WTC11 (cell line): ENCODE results near the gene ANKIB1. TPM values are rescaled to one million over a fixed set of nuclear protein-coding genes. Genes with fewer than 3 reads are reported as not detected.

ENCODE experiments used
- ATAC-seq: fragments of 200-7000 bp; cut with Tn5 transposase; 2 replicates; pipeline ENCODE4 v1.10.0; 2021; ENCODE audit warnings: mild to moderate bottlenecking, moderate library complexity
- CTCF ChIA-PET: fragments of 300-600 bp; sonication (Branson Sonifier 250); formaldehyde crosslinking; loops from one replicate; lab custom pipeline; 2021; ENCODE audit warnings: antibody characterized with exemption; lab: Charles Lee
- POLR2A ChIA-PET: fragments of 350-600 bp; sonication (Branson Sonifier 250); formaldehyde crosslinking; loops from one replicate; lab custom pipeline; 2021; ENCODE audit warnings: antibody characterized with exemption; lab: Charles Lee
- DNase-seq: peaks from one replicate; pipeline ENCODE4 v3.0.0; 2021; ENCODE audit warnings: low spot score
- H3K27ac Mint-ChIP-seq: 2 replicates; pipeline ENCODE4 v1.8.0; 2021; ENCODE audit warnings: mixed read lengths
- H3K27me3 Mint-ChIP-seq: 2 replicates; pipeline ENCODE4 v1.8.0; 2021; ENCODE audit warnings: low read depth, mild to moderate bottlenecking, moderate library complexity, mixed read lengths
- H3K36me3 Mint-ChIP-seq: 2 replicates; pipeline ENCODE4 v1.8.0; 2021; ENCODE audit warnings: mixed read lengths
- H3K4me1 Mint-ChIP-seq: 2 replicates; pipeline ENCODE4 v1.8.0; 2022; ENCODE audit warnings: mixed read lengths
- H3K4me3 Mint-ChIP-seq: 2 replicates; pipeline ENCODE4 v1.8.0; 2021; ENCODE audit warnings: mild to moderate bottlenecking, moderate library complexity, mixed read lengths
- H3K9me3 Mint-ChIP-seq: 2 replicates; pipeline ENCODE4 v1.8.0; 2021; ENCODE audit warnings: mixed read lengths
- ATF3 ChIP-seq: sonication (generic); formaldehyde crosslinking; conservative IDR thresholded peaks from 2 replicates; pipeline ENCODE4 v1.8.1; 2022; ENCODE audit warnings: mild to moderate bottlenecking, missing genetic modification reagents
- CBFB ChIP-seq: sonication (generic); formaldehyde crosslinking; IDR thresholded peaks from 2 replicates; pipeline ENCODE4 v1.8.1; 2022; ENCODE audit warnings: mild to moderate bottlenecking, low read depth, missing genetic modification reagents
- CDX4 ChIP-seq: fragments of 250-450 bp; sonication (Bioruptor Pico); IDR thresholded peaks from 2 replicates; pipeline ENCODE4 v1.9.0; 2021; ENCODE audit warnings: moderate library complexity, mild to moderate bottlenecking, inconsistent platforms, borderline replicate concordance
- E2F5 ChIP-seq: sonication (generic); formaldehyde crosslinking; IDR thresholded peaks from 2 replicates; pipeline ENCODE4 v1.8.1; 2022; ENCODE audit warnings: mild to moderate bottlenecking, moderate library complexity, missing genetic modification reagents
- GABPB1 ChIP-seq: sonication (generic); formaldehyde crosslinking; IDR thresholded peaks from 2 replicates; pipeline ENCODE4 v1.8.1; 2023; ENCODE audit warnings: mild to moderate bottlenecking, missing genetic modification reagents
- JUN ChIP-seq: sonication (generic); formaldehyde crosslinking; IDR thresholded peaks from 2 replicates; pipeline ENCODE4 v1.8.0; 2023; ENCODE audit warnings: mild to moderate bottlenecking, missing genetic modification reagents
- KAT7 ChIP-seq: sonication (generic); formaldehyde crosslinking; IDR thresholded peaks from 2 replicates; pipeline ENCODE4 v1.8.1; 2023; ENCODE audit warnings: missing genetic modification reagents, mild to moderate bottlenecking, borderline replicate concordance
- NFATC4 ChIP-seq: fragments of 250-450 bp; sonication (Bioruptor Pico); IDR thresholded peaks from 2 replicates; pipeline ENCODE4 v1.9.0; 2021; ENCODE audit warnings: mild to moderate bottlenecking
- NFE2L1 ChIP-seq: sonication (generic); formaldehyde crosslinking; IDR thresholded peaks from 2 replicates; pipeline ENCODE4 v1.8.1; 2023; ENCODE audit warnings: missing genetic modification reagents
- NR3C1 ChIP-seq: sonication (generic); formaldehyde crosslinking; conservative IDR thresholded peaks from 2 replicates; pipeline ENCODE4 v1.8.1; 2023; ENCODE audit warnings: low read depth, mild to moderate bottlenecking, missing genetic modification reagents
- OVOL2 ChIP-seq: fragments of 250-450 bp; sonication (Bioruptor Pico); IDR thresholded peaks from 2 replicates; pipeline ENCODE4 v1.9.0; 2021; ENCODE audit warnings: mild to moderate bottlenecking, borderline replicate concordance
- SMAD3 ChIP-seq: sonication (generic); formaldehyde crosslinking; IDR thresholded peaks from 2 replicates; pipeline ENCODE4 v1.8.0; 2022; ENCODE audit warnings: missing genetic modification reagents, mild to moderate bottlenecking, borderline replicate concordance
- TCF7 ChIP-seq: sonication (generic); formaldehyde crosslinking; IDR thresholded peaks from 2 replicates; pipeline ENCODE4 v1.8.0; 2022; ENCODE audit warnings: mild to moderate bottlenecking, low read depth, missing genetic modification reagents, moderate library complexity
- TP53 ChIP-seq: sonication (generic); formaldehyde crosslinking; IDR thresholded peaks from 2 replicates; pipeline ENCODE4 v1.8.1; 2023; ENCODE audit warnings: mild to moderate bottlenecking, missing genetic modification reagents
- USF2 ChIP-seq: sonication (generic); formaldehyde crosslinking; IDR thresholded peaks from 2 replicates; pipeline ENCODE4 v1.8.1; 2023; ENCODE audit warnings: mild to moderate bottlenecking, missing genetic modification reagents, moderate library complexity
- ZBTB21 ChIP-seq: sonication (generic); formaldehyde crosslinking; IDR thresholded peaks from 2 replicates; pipeline ENCODE4 v1.8.1; 2023; ENCODE audit warnings: mild to moderate bottlenecking, missing genetic modification reagents, borderline replicate concordance
- ZBTB43 ChIP-seq: sonication (generic); formaldehyde crosslinking; IDR thresholded peaks from 2 replicates; pipeline ENCODE4 v1.8.1; 2023; ENCODE audit warnings: mild to moderate bottlenecking, missing genetic modification reagents
- ZMAT4 ChIP-seq: fragments of 250-450 bp; sonication (Bioruptor Pico); IDR thresholded peaks from 2 replicates; pipeline ENCODE4 v1.9.0; 2021; ENCODE audit warnings: mild to moderate bottlenecking
- ZNF138 ChIP-seq: sonication (generic); formaldehyde crosslinking; conservative IDR thresholded peaks from 2 replicates; pipeline ENCODE4 v1.8.1; 2022; ENCODE audit warnings: mild to moderate bottlenecking, moderate library complexity, missing genetic modification reagents
- ZNF219 ChIP-seq: sonication (generic); formaldehyde crosslinking; IDR thresholded peaks from 2 replicates; pipeline ENCODE4 v1.8.0; 2023; ENCODE audit warnings: missing genetic modification reagents, mild to moderate bottlenecking, borderline replicate concordance
- ZNF281 ChIP-seq: sonication (generic); formaldehyde crosslinking; IDR thresholded peaks from 2 replicates; pipeline ENCODE4 v1.8.0; 2023; ENCODE audit warnings: mild to moderate bottlenecking, missing genetic modification reagents
- ZNF512 ChIP-seq: sonication (generic); formaldehyde crosslinking; IDR thresholded peaks from 2 replicates; pipeline ENCODE4 v1.8.1; 2022; ENCODE audit warnings: missing genetic modification reagents, borderline replicate concordance
- ZNF671 ChIP-seq: fragments of 250-450 bp; sonication (Bioruptor Pico); IDR thresholded peaks from 2 replicates; pipeline ENCODE4 v1.8.0; 2021; ENCODE audit warnings: mild to moderate bottlenecking
- total RNA-seq: library from RNA; stranded (reverse); gene quantifications from 3 replicates; pipeline ENCODE4 v1.2.3, GENCODE V29; 2021

Gene ANKIB1
- total RNA-seq, 1 experiment from 2014 or later, result 38.5 TPM

GRCh38 chr7:92413550-92413949 lies 167.8 kb downstream of the ANKIB1 start:
- no peak for ATAC-seq
- H3K9me3 Mint-ChIP-seq, result peaks cover 3% of the 10 kb centered on the region; the same call in 1 of the 2 replicates
- H3K27ac Mint-ChIP-seq, result no peak overlapping the region
- CTCF ChIA-PET, result interaction anchor here (1.3 to 3.0 kb wide), 4 partner anchors 10 to 234 kb away, joined by 4 to 17 read pairs (median 8); partner anchors contain the start of genes GATAD1 and LRRD1
- H3K36me3 Mint-ChIP-seq, result no peaks in the 10 kb centered on the region
- TF ChIP-seq SMAD3, result no peak
- no peak for TF ChIP-seq NFATC4 (CRISPR knock-in tag)
- no peak for TF ChIP-seq KAT7 (CRISPR knock-in tag)
- no peak for TF ChIP-seq TCF7 (CRISPR knock-in tag)
- no peak for TF ChIP-seq ZNF219 (CRISPR knock-in tag)
- TF ChIP-seq ATF3 (CRISPR knock-in tag), result no peak
- TF ChIP-seq CDX4 (CRISPR knock-in tag), result no peak
- no peak for TF ChIP-seq ZNF138 (CRISPR knock-in tag)
- no peak for TF ChIP-seq NFE2L1 (CRISPR knock-in tag)
- no peak for TF ChIP-seq NR3C1 (CRISPR knock-in tag)
- no peak for TF ChIP-seq ZBTB21
- no peak for TF ChIP-seq ZNF512
- TF ChIP-seq GABPB1 (CRISPR knock-in tag), result no peak
- TF ChIP-seq ZNF281 (CRISPR knock-in tag), result no peak
- no peak for TF ChIP-seq OVOL2 (CRISPR knock-in tag)
- no peak for TF ChIP-seq E2F5 (CRISPR knock-in tag)
- TF ChIP-seq JUN, result no peak
- TF ChIP-seq ZMAT4 (CRISPR knock-in tag), result no peak
- no peaks in the 10 kb centered on the region for H3K4me1 Mint-ChIP-seq
- H3K4me3 Mint-ChIP-seq, result no peak overlapping the region
- DNase-seq, result no peak
- POLR2A ChIA-PET, result no interaction called here
- no peaks in the 10 kb centered on the region for H3K27me3 Mint-ChIP-seq

GRCh38 chr7:92415225-92415624 lies 169.5 kb downstream of the ANKIB1 start:
- CTCF ChIA-PET, result interaction anchor here (1.9 to 4.7 kb wide), 3 partner anchors 9 to 33 kb away, joined by 6 to 14 read pairs (median 10); partner anchors contain the start of gene GATAD1
- Mint-ChIP-seq H3K36me3 (no peaks in the 10 kb centered on the region), H3K27me3 (no peaks in the 10 kb centered on the region), H3K4me3 (no peak overlapping the region), H3K27ac (no peak overlapping the region), H3K4me1 (no peaks in the 10 kb centered on the region), H3K9me3 (no peaks in the 10 kb centered on the region)
- POLR2A ChIA-PET, result no interaction called here
- DNase-seq (no peak), ATAC-seq (no peak)
- TF ChIP-seq CBFB (CRISPR knock-in tag) (no peak), ZMAT4 (CRISPR knock-in tag) (no peak), TP53 (CRISPR knock-in tag) (no peak), ZBTB43 (CRISPR knock-in tag) (no peak), USF2 (no peak), ZNF671 (CRISPR knock-in tag) (no peak)
